SK-N-MC (cell line): Measurements from ENCODE around the gene DUSP5.

ENCODE experiments used
- EZH2 ChIP-seq: fragments of 200-600 bp; sonication (generic); IDR thresholded peaks from one replicate; pipeline ENCODE4 v1.6.1; 2017; ENCODE audit warnings: antibody characterized with exemption
- FOXP2 ChIP-seq: optimal IDR thresholded peaks from 2 replicates; pipeline ENCODE3; 2011; ENCODE audit warnings: mild to moderate bottlenecking, moderate library complexity; ENCODE audit not compliant: insufficient read depth; ENCODE audit errors: extremely low read length, control extremely low read depth
- POLR2AphosphoS5 ChIP-seq: IDR thresholded peaks from 2 replicates; pipeline ENCODE4 v1.6.1; 2012; ENCODE audit warnings: mild to moderate bottlenecking, low read depth, low read length, borderline replicate concordance

DNA sequence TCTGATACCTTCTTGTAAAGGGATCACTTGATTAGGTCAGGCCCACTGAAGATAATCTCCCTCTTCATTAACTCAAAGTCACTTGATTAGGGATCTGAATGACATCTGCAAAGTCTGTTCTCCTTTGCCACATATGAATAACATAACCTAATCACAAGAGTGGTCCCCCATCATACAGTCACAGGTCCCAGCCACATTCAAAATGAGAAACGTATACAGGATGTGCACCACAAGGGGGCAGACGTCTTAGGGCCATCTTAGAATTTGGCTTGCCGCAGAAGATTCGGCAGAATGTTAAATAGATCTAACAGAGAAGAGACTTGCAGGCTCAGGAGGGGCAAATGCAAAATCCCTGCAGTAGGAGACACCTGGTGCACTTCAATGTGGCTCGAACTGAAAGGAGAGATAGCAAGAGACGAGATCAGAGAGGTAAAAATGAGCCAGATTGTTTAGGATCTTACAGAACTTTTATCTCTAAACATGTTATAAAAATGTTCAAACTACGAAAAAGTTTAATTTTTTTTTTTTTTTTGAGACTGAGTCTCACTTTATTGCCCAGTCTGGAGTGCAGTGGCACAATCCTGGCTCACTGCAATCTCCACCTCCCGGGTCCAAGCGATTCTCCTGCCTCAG is 59.4 kb downstream of the DUSP5 start:
- TF ChIP-seq EZH2 (no peak), POLR2AphosphoS5 (no peak), FOXP2 (no peak)
